Nephron progenitor cell (in vitro differentiated cells): Measurements from ENCODE around the gene PRSS50.

ENCODE experiments used
- DNase-seq: peaks from one replicate; pipeline ENCODE4 v3.0.0; 2021
- H3K27ac Mint-ChIP-seq: 2 replicates; pipeline ENCODE4 v1.8.0; 2021; ENCODE audit warnings: mild to moderate bottlenecking, moderate library complexity, mixed read lengths
- H3K27me3 Mint-ChIP-seq: 2 replicates; pipeline ENCODE4 v1.8.0; 2021; ENCODE audit warnings: mild to moderate bottlenecking, low read depth, mixed read lengths; ENCODE audit not compliant: poor library complexity
- H3K36me3 Mint-ChIP-seq: 2 replicates; pipeline ENCODE4 v1.8.0; 2021; ENCODE audit warnings: low read depth, mixed read lengths
- H3K4me1 Mint-ChIP-seq: 2 replicates; pipeline ENCODE4 v1.8.0; 2021; ENCODE audit warnings: mixed read lengths
- H3K4me3 Mint-ChIP-seq: 2 replicates; pipeline ENCODE4 v1.8.0; 2021; ENCODE audit warnings: mild to moderate bottlenecking, moderate library complexity, mixed read lengths
- H3K9me3 Mint-ChIP-seq: 2 replicates; pipeline ENCODE4 v1.8.0; 2021; ENCODE audit warnings: mild to moderate bottlenecking, moderate library complexity, mixed read lengths
- TF ChIP-seq, protein P1 (sequence below): fragments of 200-600 bp; sonication (generic); IDR thresholded peaks from 2 replicates; pipeline ENCODE4 v1.5.0; 2021; ENCODE audit warnings: antibody characterized with exemption

PRSS50 gene

DNA sequence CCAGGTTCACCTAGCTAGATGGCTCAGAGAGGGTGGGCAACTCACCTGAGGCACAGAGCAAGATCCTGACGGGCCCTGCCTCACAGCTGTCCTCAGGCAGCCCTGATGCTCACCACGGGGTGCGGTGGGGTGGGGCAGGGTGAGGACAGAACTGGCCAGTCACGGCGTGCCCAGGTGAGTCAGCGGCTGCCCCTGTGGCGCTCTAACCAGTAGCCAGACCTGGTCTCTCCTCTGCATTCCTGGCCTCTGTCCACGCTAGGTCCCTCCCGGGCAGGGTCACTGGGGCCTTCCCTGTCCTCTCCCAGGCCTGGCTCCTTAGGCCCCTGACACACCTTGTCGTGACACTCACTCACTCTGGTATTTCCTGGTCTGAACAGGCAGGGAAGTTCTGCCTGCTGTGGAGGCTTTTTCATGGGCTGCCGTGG lies 25.1 kb downstream of the PRSS50 start:
- Mint-ChIP-seq H3K4me3 (peak overlapping the region; percentile 83), H3K27ac (no peak overlapping the region), H3K4me1 (peaks cover 21% of the 10 kb centered on the region), H3K9me3 (no peaks in the 10 kb centered on the region), H3K36me3 (no peaks in the 10 kb centered on the region), H3K27me3 (peaks cover 27% of the 10 kb centered on the region)
- TF ChIP-seq, protein P1, sequence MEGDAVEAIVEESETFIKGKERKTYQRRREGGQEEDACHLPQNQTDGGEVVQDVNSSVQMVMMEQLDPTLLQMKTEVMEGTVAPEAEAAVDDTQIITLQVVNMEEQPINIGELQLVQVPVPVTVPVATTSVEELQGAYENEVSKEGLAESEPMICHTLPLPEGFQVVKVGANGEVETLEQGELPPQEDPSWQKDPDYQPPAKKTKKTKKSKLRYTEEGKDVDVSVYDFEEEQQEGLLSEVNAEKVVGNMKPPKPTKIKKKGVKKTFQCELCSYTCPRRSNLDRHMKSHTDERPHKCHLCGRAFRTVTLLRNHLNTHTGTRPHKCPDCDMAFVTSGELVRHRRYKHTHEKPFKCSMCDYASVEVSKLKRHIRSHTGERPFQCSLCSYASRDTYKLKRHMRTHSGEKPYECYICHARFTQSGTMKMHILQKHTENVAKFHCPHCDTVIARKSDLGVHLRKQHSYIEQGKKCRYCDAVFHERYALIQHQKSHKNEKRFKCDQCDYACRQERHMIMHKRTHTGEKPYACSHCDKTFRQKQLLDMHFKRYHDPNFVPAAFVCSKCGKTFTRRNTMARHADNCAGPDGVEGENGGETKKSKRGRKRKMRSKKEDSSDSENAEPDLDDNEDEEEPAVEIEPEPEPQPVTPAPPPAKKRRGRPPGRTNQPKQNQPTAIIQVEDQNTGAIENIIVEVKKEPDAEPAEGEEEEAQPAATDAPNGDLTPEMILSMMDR = no peak
- no peak for DNase-seq

DNA sequence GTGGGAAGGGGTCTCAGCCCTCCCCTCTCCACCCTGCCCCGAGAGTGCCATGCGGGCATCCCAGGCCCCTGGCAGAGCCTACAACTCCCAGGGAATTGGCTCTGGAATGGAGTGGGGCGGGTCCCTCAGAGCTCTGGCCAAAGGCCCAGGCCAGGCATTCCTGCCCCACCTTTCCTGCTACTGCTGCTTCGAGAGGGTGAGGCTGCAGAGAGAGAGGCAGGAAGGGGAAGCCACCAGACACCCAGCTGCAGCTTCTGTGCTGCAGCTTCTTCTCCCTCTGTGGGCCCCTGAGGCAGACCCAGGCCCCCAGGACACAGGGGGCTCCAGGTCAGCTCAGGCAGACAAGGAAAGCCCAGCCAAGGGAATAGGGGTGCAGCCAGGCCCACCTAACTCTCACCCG lies 26.9 kb downstream of the PRSS50 start:
- H3K27ac Mint-ChIP-seq = no peak overlapping the region
- TF ChIP-seq, protein P1 = no peak

DNA sequence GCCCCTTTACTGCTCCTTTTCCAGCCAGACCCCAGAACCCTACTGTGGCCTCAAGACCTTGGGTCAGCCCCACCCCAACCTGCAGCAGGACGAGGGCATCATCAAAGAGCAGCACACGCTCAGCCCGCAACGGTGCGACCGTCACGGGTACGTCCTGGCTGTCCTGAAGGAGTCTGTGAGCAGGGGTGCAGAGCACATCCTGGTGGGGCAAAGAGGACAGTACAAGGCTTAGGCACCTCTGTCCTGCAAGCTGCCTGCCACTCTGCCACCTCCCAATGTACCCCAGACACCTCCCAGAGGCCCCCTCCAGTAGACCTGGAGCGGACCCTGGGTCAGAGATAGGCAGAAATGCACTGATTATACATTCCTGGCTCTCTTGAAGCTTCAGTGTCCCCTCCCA lies 32.2 kb downstream of the PRSS50 start:
- Mint-ChIP-seq H3K4me1 (peaks cover 27% of the 10 kb centered on the region), H3K27me3 (peaks cover 16% of the 10 kb centered on the region), H3K36me3 (no peaks in the 10 kb centered on the region), H3K4me3 (no peak overlapping the region), H3K9me3 (no peaks in the 10 kb centered on the region), H3K27ac (peak overlapping the region; percentile 17)
- DNase-seq = no peak
- TF ChIP-seq, protein P1 = no peak

More for the DNA sequence above, 26.9 kb downstream of the PRSS50 start:
- H3K36me3 Mint-ChIP-seq = no peaks in the 10 kb centered on the region
- no peak overlapping the region for H3K4me3 Mint-ChIP-seq
- no peaks in the 10 kb centered on the region for H3K9me3 Mint-ChIP-seq
- peaks cover 28% of the 10 kb centered on the region for H3K27me3 Mint-ChIP-seq
- DNase-seq = no peak
- peaks cover 9% of the 10 kb centered on the region for H3K4me1 Mint-ChIP-seq

DNA sequence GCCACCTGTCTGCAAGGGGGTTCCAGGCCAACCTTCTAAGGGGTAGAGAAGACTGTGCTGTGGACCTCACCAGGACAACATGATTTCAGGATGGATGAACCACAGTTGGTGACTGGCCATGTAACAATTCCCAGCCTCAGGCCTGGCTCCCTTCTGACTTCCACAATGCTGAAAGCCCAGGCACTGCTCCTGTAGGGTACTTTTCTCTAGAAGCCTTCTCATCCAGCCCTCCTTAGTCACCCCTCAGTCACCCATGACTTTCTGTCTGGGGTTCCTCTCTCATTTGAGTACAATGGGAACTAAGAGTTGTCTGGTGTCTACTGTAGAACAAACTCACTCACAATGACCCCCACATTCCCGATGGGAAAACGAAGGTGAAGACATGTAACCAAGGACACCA lies 32.8 kb downstream of the PRSS50 start:
- TF ChIP-seq, protein P1 = no peak
- no peaks in the 10 kb centered on the region for H3K36me3 Mint-ChIP-seq
- H3K4me3 Mint-ChIP-seq = no peak overlapping the region
- peak overlapping the region; percentile 17 for H3K27ac Mint-ChIP-seq
- H3K4me1 Mint-ChIP-seq = peaks cover 32% of the 10 kb centered on the region
- H3K9me3 Mint-ChIP-seq = no peaks in the 10 kb centered on the region
- peaks cover 16% of the 10 kb centered on the region for H3K27me3 Mint-ChIP-seq
- DNase-seq = no peak

DNA sequence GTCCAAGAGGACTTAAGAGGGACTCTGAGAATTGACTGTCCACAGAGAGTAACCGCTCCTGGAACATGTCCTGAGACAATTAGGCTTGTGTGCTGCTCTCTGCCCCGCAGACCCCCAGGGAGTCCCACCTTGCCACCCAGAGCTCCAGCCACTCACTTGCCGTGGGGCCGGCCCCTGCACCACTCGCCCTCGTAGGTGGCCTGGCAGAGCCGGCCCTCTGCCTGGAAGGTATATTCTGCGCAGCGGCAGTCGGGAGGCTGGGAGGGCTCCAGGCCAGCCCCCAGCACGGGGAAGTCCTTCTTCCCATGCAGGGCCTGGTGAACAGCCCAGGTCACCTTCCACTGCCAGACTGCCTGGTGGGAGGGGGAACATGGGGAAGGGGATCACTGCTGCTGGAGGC lies 34.7 kb downstream of the PRSS50 start:
- Mint-ChIP-seq H3K36me3 (no peaks in the 10 kb centered on the region), H3K4me1 (peaks cover 36% of the 10 kb centered on the region), H3K4me3 (no peak overlapping the region), H3K27ac (no peak overlapping the region), H3K27me3 (peaks cover 10% of the 10 kb centered on the region), H3K9me3 (no peaks in the 10 kb centered on the region)
- no peak for DNase-seq
- TF ChIP-seq, protein P1 = no peak

DNA sequence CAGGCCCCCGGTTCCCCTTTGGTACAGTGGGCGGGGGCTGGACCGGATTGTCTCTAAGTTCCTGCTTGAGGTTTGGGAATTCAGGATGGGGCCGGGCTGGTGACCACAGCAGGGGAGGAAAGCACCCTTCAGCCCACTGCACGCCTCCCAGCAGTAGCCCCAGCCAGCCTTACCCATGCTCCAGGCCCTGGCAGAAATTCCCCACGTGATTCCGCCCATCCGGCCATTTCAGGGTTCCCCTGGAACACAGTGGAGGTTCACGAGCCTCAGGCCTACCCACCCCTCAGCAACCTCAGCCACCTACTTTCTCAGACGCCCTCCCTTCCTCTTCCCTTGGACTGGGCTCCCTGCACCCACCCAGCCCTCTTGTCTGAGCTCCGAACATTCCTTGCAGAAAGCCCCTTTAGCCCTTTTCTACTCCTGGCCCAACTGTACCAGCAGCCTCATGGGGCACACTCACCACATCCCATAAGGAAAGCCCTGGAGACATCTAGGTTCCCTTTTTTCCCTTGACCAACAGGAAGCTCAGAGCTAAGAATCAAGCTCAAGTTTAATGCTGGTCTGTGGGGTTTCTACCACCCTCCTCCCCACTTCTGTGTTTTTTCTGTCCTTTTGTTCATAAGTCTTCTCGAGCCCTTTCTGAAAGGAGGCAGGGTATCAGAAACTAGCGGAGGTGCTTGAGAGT lies 35.7 kb downstream of the PRSS50 start:
- Mint-ChIP-seq H3K36me3 (no peaks in the 10 kb centered on the region), H3K27ac (peak overlapping the region; percentile 42), H3K9me3 (no peaks in the 10 kb centered on the region), H3K4me3 (no peak overlapping the region), H3K27me3 (peaks cover 10% of the 10 kb centered on the region), H3K4me1 (peaks cover 44% of the 10 kb centered on the region)
- no peak for DNase-seq
- TF ChIP-seq, protein P1 = no peak
